NCI-H2107 (cell line): ENCODE data around the gene CSMD2.

Experiments used
- DNase-seq: peaks from one replicate; lab custom pipeline; 2025; lab: John Stamatoyannopoulos, UW

The CSMD2 gene

DNA sequence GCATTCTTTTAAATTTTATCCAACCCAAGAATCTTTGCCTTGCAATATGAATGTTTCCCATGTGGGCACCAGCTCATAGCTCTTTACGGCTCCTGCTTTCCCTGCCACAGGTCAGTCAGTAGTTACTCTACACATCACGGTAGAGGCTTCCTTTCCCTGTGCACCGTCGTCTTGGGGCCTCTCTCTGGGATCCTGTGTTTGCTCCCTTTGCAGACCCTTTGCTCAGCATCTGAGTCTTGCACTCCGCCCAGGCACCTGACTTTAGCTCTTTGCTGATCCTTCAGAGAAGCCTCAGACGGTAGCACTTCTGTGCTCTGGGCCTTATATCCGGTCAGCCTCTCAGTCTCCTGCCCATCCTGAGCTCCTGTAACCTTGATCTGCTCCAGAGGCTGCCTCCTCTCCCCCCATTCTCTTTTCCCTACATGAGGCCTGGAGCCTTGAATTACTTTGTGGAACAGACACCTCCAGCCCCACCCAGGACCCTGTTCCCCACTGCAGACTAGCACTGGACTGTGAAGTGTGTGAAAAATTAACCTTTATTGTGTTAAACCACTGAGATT is 484.7 kb downstream of the CSMD2 start:
- DNase-seq: no peak

GRCh38 chr1:33670567-33670966 is 494.5 kb downstream of the CSMD2 start:
- DNase-seq: no peak

- DNase-seq: no peak
Observed at GRCh38 chr1:33668695-33669094, 496.3 kb downstream of the CSMD2 start.

DNA sequence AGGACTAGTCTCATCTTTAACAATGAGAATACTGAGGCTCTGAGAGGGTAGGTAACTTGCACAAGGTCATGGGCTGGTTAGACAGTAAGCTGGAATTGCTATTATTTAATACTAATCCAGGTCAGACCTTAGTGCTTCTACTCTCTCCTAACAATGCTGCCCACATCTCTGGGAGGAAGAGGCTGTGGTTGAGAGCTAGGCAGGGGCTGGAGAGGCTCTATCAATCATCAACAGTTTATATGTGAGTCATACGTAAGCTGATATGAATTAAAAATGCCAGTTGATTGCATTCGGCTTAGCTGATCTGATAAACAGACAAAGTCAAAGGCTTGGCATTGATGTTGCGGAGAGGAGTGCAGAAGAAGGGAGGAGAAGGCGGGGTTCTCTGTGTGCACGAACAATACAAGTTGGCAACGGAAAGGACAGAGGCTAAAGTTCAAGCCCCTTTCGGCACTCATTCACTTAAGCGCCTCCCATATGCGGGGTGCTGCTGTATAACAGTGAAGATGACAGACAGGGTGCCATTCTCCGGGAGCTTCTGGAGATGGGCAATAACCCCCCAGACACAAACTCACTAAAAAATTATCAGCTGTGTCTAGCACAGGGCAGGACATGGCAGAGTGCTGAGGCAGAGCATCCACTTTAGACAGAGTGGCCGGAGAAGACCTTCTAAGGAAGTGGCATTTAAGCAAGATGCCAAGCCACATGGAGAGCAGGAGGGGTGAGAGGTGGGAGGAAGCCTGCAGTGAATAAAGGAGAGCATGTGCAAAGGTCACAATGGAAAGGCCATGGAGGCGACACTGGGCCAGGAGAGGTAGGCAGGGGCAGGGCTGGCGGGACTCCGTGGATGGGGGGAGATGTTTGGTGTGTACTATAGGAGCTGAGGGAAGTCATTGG is 497.4 kb downstream of the CSMD2 start:
- DNase-seq: no peak

- DNase-seq: no peak
Observed at GRCh38 chr1:33666616-33667015, 498.4 kb downstream of the CSMD2 start.

- DNase-seq: no peak
Observed at GRCh38 chr1:33661811-33662454, 503.1 kb downstream of the CSMD2 start.

DNA sequence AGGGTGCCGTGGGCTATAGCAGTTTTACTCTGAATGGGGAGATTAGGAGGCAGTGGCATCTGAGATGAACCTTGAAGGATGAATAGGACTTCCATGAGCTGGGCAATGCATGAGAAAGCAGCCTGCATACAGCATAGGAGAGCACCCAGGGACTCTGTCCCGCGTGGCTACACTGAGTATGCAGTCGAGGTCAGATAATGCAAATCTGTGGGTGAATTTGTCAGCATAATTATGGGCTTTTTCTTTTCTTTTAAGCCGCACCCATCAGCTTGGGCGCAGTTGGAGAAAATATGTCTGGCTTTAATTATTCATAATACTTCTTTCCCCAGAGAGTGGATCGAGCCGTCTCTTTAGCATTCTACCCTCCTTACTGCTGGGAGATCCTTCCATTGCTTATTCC is 504.1 kb downstream of the CSMD2 start:
- no peak for DNase-seq

- no peak for DNase-seq
Observed at GRCh38 chr1:33660244-33660643, 504.8 kb downstream of the CSMD2 start.

GRCh38 chr1:33659641-33660040 is 505.4 kb downstream of the CSMD2 start:
- no peak for DNase-seq

- no peak for DNase-seq
Observed at GRCh38 chr1:33657833-33658232, 507.2 kb downstream of the CSMD2 start.

DNA sequence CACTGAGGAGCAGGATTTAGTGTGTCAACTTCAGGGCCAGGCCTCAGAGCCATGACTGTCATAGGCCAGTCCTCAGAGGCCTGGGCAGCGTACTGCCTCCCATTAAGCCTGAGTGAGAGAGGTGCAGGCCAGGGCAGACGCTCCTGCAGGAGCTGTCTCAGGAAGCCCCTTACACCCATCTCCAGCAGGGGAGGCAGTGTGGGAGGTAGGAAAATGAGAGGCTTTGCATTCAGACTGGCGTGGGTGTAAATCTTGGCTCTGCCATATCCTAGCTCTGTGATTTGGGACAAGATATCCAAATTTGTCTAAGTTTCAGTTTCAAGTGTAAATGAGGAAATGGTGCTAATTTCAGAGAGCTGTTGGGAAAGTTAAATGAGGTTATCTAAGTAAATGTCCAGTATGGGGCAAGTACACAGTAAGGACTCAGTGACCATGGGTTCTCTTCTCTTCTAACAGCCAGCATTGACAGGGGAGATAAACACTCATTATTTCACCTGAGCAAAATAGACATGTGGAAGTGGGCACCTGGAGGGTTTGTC is 508.5 kb downstream of the CSMD2 start:
- DNase-seq: no peak

DNA sequence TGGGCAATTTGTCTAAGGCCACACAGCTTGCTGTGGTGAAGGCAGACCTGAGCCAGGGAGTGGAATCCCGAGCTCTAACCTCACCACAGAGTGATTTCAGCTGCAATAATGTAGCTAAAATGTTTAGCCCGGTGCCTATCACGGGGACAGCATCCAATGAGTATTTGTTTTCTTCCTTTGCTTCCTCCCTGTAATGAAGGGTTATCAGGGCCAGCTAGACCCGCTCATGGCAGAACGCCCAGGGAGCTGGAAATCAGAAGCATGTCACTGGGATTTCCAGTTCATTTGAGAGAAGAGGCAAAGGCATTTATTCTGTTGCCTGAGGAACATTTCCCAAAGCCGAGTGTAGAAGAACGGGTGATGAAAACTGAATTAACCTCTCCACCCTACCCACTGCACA is 509.5 kb downstream of the CSMD2 start:
- no peak for DNase-seq

DNA sequence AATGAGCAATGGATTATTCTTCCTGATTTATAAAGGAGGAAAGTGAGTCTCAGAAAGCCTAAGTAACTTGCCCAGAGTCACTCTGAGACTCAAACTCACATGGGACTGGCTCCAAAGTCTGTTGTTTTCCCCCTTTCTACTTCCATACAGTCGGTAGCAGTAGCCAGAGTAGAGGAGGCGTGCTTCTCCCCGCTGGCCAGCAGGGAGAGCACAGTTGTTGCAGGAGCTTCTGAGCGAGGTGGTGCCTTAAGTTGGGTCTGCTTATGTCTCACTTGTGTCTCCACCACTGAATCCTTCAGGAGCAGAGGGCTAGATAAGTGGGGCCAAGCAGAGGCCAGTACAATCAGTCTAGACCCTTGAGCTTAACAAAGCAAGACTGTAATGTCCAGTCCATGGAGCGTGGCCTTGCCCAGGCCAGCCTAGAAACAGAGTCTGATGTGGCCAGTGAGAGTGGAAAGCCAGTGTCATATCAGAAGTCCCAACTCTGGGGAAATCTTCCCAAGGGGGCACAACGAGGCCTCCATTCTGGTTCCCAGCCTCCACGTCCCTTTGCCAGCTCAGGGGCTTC is 510.7 kb downstream of the CSMD2 start:
- DNase-seq: no peak

DNA sequence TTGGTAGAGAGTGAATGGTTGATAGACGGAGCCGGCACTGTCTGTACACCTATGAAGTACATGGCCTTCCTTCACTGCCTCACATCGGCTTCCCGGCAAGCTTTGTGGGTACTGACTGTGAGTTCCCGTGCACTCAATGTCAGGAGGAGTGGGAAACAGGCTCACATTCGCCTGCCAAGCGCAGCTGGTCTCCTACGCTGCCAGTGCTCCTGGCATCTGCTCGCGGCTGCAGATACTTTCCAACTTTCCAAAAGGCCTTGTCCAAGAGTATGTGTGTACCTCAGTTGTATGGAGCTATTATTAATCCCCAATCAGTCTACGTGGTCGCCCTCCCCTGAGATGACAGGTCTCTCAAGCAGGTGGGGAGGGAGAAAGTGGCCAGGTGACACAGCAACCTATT is 511.8 kb downstream of the CSMD2 start:
- no peak for DNase-seq

DNA sequence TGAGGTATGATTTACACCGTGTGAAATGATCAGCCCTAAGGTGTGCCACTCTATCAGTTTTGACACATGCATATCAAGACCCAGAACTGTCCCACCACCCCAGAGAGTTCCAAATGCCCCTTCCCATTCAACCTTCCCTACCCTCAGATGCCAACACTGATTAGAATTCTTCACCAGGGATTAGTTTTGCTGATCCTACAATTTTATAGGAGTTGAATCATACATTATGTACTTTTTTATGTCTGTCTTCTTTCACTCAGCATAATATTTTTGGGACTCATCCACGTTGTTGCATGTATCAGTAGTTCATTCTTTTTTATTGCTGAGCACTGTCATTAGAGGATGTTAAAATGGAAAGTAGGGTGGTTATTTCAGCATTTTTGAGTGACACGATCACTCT is 514.3 kb downstream of the CSMD2 start:
- no peak for DNase-seq

DNA sequence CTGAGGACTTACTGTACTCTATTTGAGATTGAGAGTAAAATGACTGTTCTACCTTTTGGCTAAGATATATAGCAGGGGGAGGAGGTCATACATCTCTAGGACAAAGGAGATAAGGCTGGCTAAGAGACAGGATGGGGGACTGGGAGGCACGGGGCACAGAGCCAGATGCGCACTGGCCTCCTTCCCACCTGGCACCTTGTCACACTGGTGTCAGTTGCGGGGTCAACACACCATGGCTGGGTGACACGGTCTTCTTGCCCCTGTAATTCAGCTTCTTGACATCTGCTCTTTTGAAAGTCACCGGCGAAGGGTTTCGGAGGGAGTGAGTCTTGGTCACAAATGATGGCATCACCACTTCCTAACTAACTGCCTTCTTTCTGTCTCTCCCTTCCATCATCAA is 515.3 kb downstream of the CSMD2 start:
- DNase-seq: no peak

DNA sequence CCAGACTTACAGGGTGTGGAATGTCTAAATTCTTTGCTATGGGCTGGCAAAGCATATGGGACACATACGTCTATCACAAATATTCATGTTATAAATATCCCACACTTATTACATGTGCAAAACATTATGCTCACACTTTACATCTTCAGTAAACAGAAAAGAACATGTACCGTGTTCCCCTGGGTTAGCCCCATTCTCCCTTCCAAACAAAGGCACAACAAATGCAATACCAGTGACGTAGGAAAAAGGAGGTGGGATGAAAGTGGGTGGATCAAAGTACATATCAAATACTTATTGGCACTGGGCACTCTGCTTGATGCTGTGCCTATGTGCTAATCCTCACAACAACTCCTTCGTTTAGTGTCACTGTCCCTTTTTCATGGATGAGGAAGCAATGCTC is 521.8 kb downstream of the CSMD2 start:
- DNase-seq: no peak

- DNase-seq: no peak
Observed at GRCh38 chr1:33641104-33641830, 523.8 kb downstream of the CSMD2 start.

DNA sequence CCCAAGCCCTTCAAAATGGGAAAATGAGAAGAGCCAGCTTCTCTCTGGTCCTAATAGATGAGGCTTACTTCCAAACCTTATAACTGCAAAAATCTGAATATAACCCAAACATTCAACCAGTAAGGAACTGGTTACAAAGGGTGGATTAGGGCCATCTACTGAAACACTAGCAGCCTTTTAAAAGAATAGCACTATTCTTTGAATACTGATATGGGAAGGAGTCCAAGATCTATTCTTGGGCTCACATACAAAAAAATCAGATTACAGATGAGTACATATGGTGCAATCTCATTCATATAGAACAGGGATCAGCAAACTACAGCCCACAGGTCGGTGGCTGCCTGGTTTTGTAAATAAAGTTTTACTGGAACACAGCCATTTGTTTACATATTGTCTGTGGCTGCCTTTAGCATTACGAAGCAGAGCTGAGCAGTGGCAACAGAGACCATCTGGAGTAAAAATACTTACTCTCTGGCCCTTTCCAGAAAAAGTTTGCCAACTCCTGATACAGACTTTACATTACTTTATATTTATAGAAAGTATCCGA is 524.8 kb downstream of the CSMD2 start:
- DNase-seq: no peak

GRCh38 chr1:33637846-33638440 is 527.1 kb downstream of the CSMD2 start:
- no peak for DNase-seq

GRCh38 chr1:33636209-33636608 is 528.8 kb downstream of the CSMD2 start:
- DNase-seq: no peak
